Thyroid gland (tissue), 4 donors: ENCODE data around the gene LELP1. TPM values are rescaled to one million over a fixed set of nuclear protein-coding genes. Genes with fewer than 3 reads are reported as not detected.
"Not testable (repeated sequence)": the region's sequence is repeated elsewhere in the genome, so short reads cannot be mapped to it uniquely, and the experiment has no call there.

Source experiments
- DNase-seq, 2 donors: peaks; one replicate each; pipeline ENCODE4 v3.0.0-alpha.2; 2019
- H3K27ac ChIP-seq, 3 donors: fragments of 200-600 bp; sonication (generic); 1 replicate in 2 of 3; 2 replicates in 1 of 3; pipeline ENCODE4 v1.5.1; 2016 to 2019; ENCODE audit warnings: mild to moderate bottlenecking in 1 of 3, moderate library complexity in 1 of 3
- H3K27me3 ChIP-seq: fragments of 200-600 bp; sonication (generic); one replicate; pipeline ENCODE4 v1.5.1; 2019
- H3K36me3 ChIP-seq, 2 donors: fragments of 200-600 bp; sonication (generic); one replicate each; pipeline ENCODE4 v1.5.1; 2016 to 2019
- H3K4me1 ChIP-seq, 2 donors: fragments of 200-600 bp; sonication (generic); one replicate each; pipeline ENCODE4 v1.5.1; 2017 to 2019
- H3K4me3 ChIP-seq, 3 donors: fragments of 200-600 bp; sonication (generic); replicated peaks in 1 of 3; 1 replicate in 2 of 3; 2 replicates in 1 of 3; pipeline ENCODE4 v1.5.1; 2016; ENCODE audit warnings: mild to moderate bottlenecking in 1 of 3
- H3K9me3 ChIP-seq: fragments of 200-600 bp; sonication (generic); one replicate; pipeline ENCODE4 v1.5.1; 2017
- POLR2A ChIP-seq, 2 donors: fragments of 450-650 bp; IDR thresholded peaks; one replicate each; pipeline ENCODE4 v1.6.1; 2017; ENCODE audit warnings: antibody characterized with exemption in 2 of 2, mild to moderate bottlenecking in 2 of 2, moderate library complexity in 1 of 2
- WGBS, 2 donors: methylation state at CpG; one replicate each; pipeline ENCODE4 v1.1.5; 2017; 5-methylcytosine and 5-hydroxymethylcytosine counted together
- intact Hi-C: fragments of 100-400 bp; cut with DNase I; formaldehyde crosslinking; loops from one replicate; pipeline ENCODE4 v1.15.1; 2023
- total RNA-seq, 4 donors: library from RNA; depleted of rRNA; stranded (reverse); fragments of >200 nt; gene quantifications; one replicate each; pipeline ENCODE4 v1.2.3, GENCODE V29; 2016
- TF ChIP-seq, protein P1 (sequence below), 6 experiments: fragments of 200-600 bp in 3 of 6; fragments of 450-650 bp in 3 of 6; sonication (generic) in 3 of 6; IDR thresholded peaks; one replicate each; pipeline ENCODE4 v1.5.1; 2016 to 2019; ENCODE audit warnings: antibody characterized with exemption in 6 of 6, mild to moderate bottlenecking in 2 of 6, inconsistent platforms in 1 of 6, moderate library complexity in 1 of 6

The LELP1 gene
- total RNA-seq, 4 donors from 2014 or later = 3.6 TPM; not detected in 3

DNA sequence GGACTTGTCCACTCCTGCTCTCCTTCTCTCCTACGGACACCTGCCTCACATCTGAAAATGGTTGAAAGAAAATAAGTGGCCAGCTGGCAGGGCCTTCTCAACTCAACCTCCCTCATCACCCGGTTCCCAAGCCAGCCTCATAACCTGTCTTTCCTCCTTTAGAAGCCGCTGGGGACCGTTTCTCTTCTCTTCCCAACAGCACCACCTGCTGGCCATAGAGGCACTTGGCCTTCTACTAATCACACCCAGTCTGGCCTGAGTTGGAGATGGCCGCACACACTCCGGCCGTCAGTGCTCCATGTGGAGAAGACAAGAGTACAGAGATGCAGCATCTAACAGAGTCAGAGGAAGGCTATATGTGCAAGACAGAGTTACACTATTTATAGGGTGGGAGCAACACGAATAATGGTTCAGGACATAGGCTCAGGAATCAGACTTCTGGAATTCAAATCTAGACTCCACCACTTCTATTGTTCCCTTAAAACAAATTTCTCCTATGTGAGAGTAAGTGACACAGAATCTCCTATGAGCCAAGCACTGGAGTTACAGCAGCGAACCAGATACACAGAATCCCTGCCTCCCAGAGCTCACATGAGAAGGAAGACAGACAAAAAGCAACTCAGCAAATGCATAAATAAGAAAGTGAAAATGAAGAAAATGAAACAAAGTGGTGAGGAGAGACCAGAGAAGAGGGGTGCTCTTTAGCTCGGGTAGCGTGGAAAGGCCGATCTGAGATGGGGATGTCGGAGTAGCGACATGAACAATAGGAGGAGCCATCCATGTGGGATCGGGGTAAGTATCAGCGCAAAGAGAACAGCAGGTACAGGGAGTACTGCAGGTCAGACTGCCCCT is 20.0 kb downstream of the LELP1 start:
- WGBS, 2 donors = 47 to 48% methylated on average over 15 to 16 of the region's 16 CpGs
- not testable (repeated sequence) for H3K4me3 ChIP-seq, H3K27me3 ChIP-seq, H3K36me3 ChIP-seq, H3K27ac ChIP-seq, H3K4me1 ChIP-seq, H3K9me3 ChIP-seq
- TF ChIP-seq, protein P1, sequence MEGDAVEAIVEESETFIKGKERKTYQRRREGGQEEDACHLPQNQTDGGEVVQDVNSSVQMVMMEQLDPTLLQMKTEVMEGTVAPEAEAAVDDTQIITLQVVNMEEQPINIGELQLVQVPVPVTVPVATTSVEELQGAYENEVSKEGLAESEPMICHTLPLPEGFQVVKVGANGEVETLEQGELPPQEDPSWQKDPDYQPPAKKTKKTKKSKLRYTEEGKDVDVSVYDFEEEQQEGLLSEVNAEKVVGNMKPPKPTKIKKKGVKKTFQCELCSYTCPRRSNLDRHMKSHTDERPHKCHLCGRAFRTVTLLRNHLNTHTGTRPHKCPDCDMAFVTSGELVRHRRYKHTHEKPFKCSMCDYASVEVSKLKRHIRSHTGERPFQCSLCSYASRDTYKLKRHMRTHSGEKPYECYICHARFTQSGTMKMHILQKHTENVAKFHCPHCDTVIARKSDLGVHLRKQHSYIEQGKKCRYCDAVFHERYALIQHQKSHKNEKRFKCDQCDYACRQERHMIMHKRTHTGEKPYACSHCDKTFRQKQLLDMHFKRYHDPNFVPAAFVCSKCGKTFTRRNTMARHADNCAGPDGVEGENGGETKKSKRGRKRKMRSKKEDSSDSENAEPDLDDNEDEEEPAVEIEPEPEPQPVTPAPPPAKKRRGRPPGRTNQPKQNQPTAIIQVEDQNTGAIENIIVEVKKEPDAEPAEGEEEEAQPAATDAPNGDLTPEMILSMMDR (IDR thresholded peaks at IDR 0.05) = peak; percentile 29 to 76 (median 64)
- DNase-seq = peak; percentile 68 to 79
- intact Hi-C loops = loop anchor here (5.0 kb wide), 1 partner anchor 351 kb away; no protein-coding TSS in a partner anchor

DNA sequence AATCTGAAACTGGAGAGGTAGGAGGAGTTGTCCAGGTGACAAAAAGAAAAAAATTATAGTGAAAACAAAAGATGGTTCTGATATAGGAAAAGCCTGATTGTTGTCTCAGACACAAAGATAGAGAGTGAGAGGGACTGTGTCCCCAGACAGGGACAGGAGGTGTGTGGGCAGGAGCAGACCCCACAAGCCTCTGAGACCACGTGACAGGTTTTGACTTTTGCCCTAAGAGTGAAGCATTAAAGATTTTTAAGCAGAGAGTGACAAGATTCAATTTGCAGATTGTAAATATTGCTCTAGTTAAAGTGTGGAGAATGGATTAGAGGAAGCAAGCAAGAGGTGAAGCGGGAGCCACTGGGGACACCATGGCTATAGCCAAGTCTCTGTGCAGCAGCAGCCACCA is 24.6 kb downstream of the LELP1 start:
- Histone ChIP-seq H3K9me3 (no peaks in the 10 kb centered on the region), H3K4me1 (no peaks in the 10 kb centered on the region), H3K36me3 (no peaks in the 10 kb centered on the region), H3K4me3 (no peak overlapping the region), H3K27ac (no peak overlapping the region), H3K27me3 (no peaks in the 10 kb centered on the region)
- no peak for DNase-seq
- WGBS, 2 donors = 71 to 83% methylated on average over 2 of the region's 2 CpGs
- no peak for TF ChIP-seq POLR2A (IDR thresholded peaks at IDR 0.05)
- TF ChIP-seq, protein P1 (IDR thresholded peaks at IDR 0.05) = no peak
- intact Hi-C loops = no loop called here

DNA sequence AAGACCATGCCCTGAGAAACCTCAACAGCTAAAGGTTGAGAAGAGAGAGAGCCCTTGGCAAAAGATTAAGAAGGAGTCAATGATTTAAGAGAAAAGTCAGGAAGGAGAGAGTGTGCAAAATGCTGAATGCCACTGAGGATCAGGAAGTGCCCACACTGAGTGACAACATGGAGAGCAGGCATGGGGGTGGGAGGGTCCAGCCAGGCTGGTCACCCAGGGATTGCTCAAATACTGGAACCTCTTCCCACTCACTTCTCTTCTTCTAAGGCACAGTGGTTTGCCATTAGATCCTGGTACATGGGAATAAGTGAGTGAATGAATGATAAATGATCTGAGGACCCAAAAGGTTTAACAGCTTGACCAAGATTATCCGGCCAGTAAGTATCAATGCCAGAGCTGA is 25.3 kb downstream of the LELP1 start:
- TF ChIP-seq POLR2A (IDR thresholded peaks at IDR 0.05) = no peak
- TF ChIP-seq, protein P1 (IDR thresholded peaks at IDR 0.05) = no peak
- Histone ChIP-seq H3K4me3 (no peak overlapping the region), H3K4me1 (no peaks in the 10 kb centered on the region), H3K9me3 (no peaks in the 10 kb centered on the region), H3K27me3 (no peaks in the 10 kb centered on the region), H3K27ac (no peak overlapping the region), H3K36me3 (no peaks in the 10 kb centered on the region)
- DNase-seq = no peak
- 89 to 94% methylated on average over 1 of the region's 1 CpG for WGBS, 2 donors
- intact Hi-C loops = no loop called here

DNA sequence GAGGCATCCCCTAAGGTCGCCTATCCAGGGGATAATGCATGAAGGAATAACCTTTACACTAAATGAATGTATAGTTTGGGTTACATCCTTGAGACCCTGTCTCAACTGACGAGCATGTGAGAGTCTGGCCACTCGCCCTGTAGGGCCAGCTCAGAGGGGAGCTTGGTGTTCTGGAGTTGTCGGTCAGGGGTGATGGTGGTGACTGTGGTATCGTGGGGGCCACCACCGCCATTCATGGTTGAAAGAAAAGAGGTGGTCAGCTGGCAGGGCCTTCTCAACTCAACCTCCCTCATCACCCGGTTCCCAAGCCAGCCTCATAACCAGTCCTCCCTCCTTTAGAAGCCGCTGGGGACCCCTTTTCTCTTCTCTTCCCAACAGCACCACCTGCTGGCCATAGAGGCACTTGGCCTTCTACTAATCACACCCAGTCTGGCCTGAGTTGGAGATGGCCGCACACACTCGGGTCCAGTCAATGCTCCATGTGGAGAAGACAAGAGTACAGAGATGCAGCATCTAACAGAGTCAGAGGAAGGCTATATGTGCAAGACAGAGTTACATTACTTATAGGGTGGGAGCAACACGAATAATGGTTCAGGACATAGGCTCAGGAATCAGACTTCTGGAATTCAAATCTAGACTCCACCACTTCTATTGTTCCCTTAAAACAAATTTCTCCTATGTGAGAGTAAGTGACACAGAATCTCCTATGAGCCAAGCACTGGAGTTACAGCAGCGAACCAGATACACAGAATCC is 26.0 kb downstream of the LELP1 start:
- H3K4me1 ChIP-seq, H3K4me3 ChIP-seq, H3K27me3 ChIP-seq, intact Hi-C loops, H3K36me3 ChIP-seq, H3K9me3 ChIP-seq, H3K27ac ChIP-seq: not testable (repeated sequence)
- peak; percentile 23 to 40 for DNase-seq
- 49 to 51% methylated on average over 10 to 12 of the region's 12 CpGs for WGBS, 2 donors
- TF ChIP-seq, protein P1 (IDR thresholded peaks at IDR 0.05) = peak in 4 of 6 experiments; percentile 9 to 62 (median 27)

DNA sequence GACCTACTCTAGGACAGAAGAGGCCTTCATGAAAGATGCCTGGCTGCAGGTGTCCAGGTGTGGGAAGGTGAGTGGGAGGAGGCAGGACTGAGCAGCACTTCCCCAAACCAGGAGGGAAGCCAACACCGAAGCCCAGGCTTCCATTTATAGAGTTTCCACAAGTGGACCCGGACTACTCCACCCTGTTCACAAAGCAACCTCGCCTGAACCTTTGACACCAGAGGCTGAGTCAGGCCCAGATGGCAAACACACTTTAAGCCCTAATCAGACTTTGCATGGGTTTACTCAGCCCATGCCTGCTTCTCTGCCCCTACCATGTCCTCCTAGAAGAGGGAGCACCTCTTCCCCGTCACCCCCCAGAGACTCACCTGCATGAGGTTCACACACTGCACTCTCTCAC is 28.1 kb downstream of the LELP1 start:
- WGBS, 2 donors = 78 to 89% methylated on average over 4 of the region's 4 CpGs
- Histone ChIP-seq H3K27me3 (no peaks in the 10 kb centered on the region), H3K4me1 (no peaks in the 10 kb centered on the region), H3K9me3 (no peaks in the 10 kb centered on the region), H3K27ac (no peak overlapping the region), H3K36me3 (no peaks in the 10 kb centered on the region), H3K4me3 (no peak overlapping the region)
- no peak for DNase-seq
- intact Hi-C loops = no loop called here
- no peak for TF ChIP-seq POLR2A (IDR thresholded peaks at IDR 0.05)
- TF ChIP-seq, protein P1 (IDR thresholded peaks at IDR 0.05) = no peak
